Fibroblast of lung (primary cell): ENCODE data around the gene VPS35. TPM values are rescaled to one million over a fixed set of nuclear protein-coding genes. Genes with fewer than 3 reads are reported as not detected.

ENCODE experiments used
- DNase-seq, 2 donors: peaks; one replicate each; pipeline versions ENCODE4 v3.0.0 to v3.0.0-alpha.2; 2010; ENCODE audit warnings: low read depth in 2 of 2
- H2AFZ ChIP-seq: 2 replicates; pipeline ENCODE4 v1.5.1; 2012; ENCODE audit warnings: low read length, control low read depth, inconsistent platforms
- H3K27ac ChIP-seq: 2 replicates; pipeline ENCODE4 v1.5.1; 2011; ENCODE audit warnings: low read length, control low read depth; ENCODE audit not compliant: insufficient read depth
- H3K27me3 ChIP-seq: 2 replicates; pipeline ENCODE4 v1.5.1; 2011; ENCODE audit warnings: mild to moderate bottlenecking, low read length; ENCODE audit not compliant: control insufficient read depth, insufficient read depth
- H3K36me3 ChIP-seq: 2 replicates; pipeline ENCODE4 v1.5.1; 2011; ENCODE audit warnings: low read length; ENCODE audit not compliant: control insufficient read depth, insufficient read depth
- H3K4me1 ChIP-seq: 2 replicates; pipeline ENCODE4 v1.5.1; 2011; ENCODE audit warnings: low read length; ENCODE audit not compliant: control insufficient read depth, insufficient read depth; ENCODE audit errors: extremely low read depth
- H3K4me2 ChIP-seq: 2 replicates; pipeline ENCODE4 v1.5.1; 2011; ENCODE audit warnings: low read length, control low read depth; ENCODE audit not compliant: insufficient read depth; ENCODE audit errors: extremely low read depth
- H3K4me3 ChIP-seq, 4 experiments: fragments of 200-600 bp in 1 of 4; sonication (generic) in 1 of 4; replicated peaks in 1 of 4; 2 replicates each; pipeline ENCODE4 v1.5.1; 2011 to 2016; ENCODE audit warnings: low read length in 4 of 4, low read depth in 3 of 4, mild to moderate bottlenecking in 3 of 4, control low read depth in 2 of 4, inconsistent platforms in 1 of 4, mixed read lengths in 1 of 4; ENCODE audit not compliant: insufficient read depth in 1 of 4; ENCODE audit errors: control extremely low read depth in 1 of 4
- H3K79me2 ChIP-seq: 2 replicates; pipeline ENCODE4 v1.5.1; 2012; ENCODE audit warnings: mild to moderate bottlenecking, low read length, inconsistent platforms; ENCODE audit not compliant: control insufficient read depth, insufficient read depth
- H3K9ac ChIP-seq: 2 replicates; pipeline ENCODE4 v1.5.1; 2011; ENCODE audit warnings: mild to moderate bottlenecking, low read length, control low read depth; ENCODE audit not compliant: insufficient read depth
- H3K9me3 ChIP-seq: 2 replicates; pipeline ENCODE4 v1.5.1; 2012; ENCODE audit warnings: low read depth, low read length; ENCODE audit not compliant: control insufficient read depth, insufficient read depth
- H4K20me1 ChIP-seq: 2 replicates; pipeline ENCODE4 v1.5.1; 2011; ENCODE audit warnings: low read length; ENCODE audit not compliant: control insufficient read depth, insufficient read depth; ENCODE audit errors: extremely low read depth
- EZH2 ChIP-seq: IDR thresholded peaks from 2 replicates; pipeline ENCODE4 v1.5.1; 2012; ENCODE audit warnings: low read length, control low read depth, mild to moderate bottlenecking; ENCODE audit errors: missing control alignments
- polyA plus RNA-seq, 2 donors: library from polyadenylated mRNA; depleted of rRNA in 1 of 2; stranded (reverse) in 1 of 2; unstranded in 1 of 2; fragments of >200 nt; gene quantifications; 2 replicates each; pipeline ENCODE4 v1.2.1, GENCODE V29; 2011 to 2012; ENCODE audit warnings: missing spikeins in 1 of 2
- total RNA-seq: library from RNA; depleted of rRNA; stranded (reverse); fragments of >200 nt; gene quantifications from 2 replicates; pipeline ENCODE4 v1.2.1, GENCODE V29; 2014
- TF ChIP-seq, protein P1 (sequence below), 2 donors: IDR thresholded peaks in 1 of 2; conservative IDR thresholded peaks in 1 of 2; 1 replicate in 1 of 2; 2 replicates in 1 of 2; pipeline ENCODE4 v1.5.1; 2011 to 2012; ENCODE audit warnings: low read length in 2 of 2, control low read depth in 1 of 2, inconsistent platforms in 1 of 2, low read depth in 1 of 2, mild to moderate bottlenecking in 1 of 2

The VPS35 gene
- total and polyA plus RNA-seq, 2 donors (not counting 1 experiment from before 2014, with no cell fraction given): 77.2 to 92.3 TPM

DNA sequence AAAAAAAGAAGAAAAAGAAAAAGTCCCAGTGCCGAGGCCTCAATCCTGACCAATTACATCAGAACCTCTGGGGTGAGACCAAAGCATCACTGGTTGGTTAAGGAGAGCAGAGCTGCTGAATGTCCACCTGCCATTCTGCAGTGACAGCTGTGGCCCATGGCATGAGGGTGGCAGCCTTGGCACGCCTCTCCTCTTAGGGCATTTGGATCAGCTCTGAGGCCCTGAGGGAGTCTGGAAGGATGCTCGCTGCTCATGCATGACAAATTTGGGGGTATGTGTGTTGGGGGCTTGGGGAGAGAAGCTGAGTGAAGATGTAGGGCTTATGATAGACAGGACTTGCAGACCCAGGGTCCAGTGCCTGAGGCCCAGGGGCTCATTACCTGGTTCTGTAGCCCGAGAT lies 32.9 kb upstream of the VPS35 start:
- TF ChIP-seq EZH2: no peak
- TF ChIP-seq, protein P1, sequence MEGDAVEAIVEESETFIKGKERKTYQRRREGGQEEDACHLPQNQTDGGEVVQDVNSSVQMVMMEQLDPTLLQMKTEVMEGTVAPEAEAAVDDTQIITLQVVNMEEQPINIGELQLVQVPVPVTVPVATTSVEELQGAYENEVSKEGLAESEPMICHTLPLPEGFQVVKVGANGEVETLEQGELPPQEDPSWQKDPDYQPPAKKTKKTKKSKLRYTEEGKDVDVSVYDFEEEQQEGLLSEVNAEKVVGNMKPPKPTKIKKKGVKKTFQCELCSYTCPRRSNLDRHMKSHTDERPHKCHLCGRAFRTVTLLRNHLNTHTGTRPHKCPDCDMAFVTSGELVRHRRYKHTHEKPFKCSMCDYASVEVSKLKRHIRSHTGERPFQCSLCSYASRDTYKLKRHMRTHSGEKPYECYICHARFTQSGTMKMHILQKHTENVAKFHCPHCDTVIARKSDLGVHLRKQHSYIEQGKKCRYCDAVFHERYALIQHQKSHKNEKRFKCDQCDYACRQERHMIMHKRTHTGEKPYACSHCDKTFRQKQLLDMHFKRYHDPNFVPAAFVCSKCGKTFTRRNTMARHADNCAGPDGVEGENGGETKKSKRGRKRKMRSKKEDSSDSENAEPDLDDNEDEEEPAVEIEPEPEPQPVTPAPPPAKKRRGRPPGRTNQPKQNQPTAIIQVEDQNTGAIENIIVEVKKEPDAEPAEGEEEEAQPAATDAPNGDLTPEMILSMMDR (conservative IDR thresholded peaks at IDR 0.05 in 1 of 2, IDR thresholded peaks at IDR 0.05 in 1 of 2; ENCODE audit: low read depth in 1 of 2, low read length in 2 of 2): no peak
- H3K4me1 ChIP-seq: no peaks in the 10 kb centered on the region
- H3K27me3 ChIP-seq: no peaks in the 10 kb centered on the region
- H3K79me2 ChIP-seq: no peaks in the 10 kb centered on the region
- no peaks in the 10 kb centered on the region for H3K36me3 ChIP-seq
- no peaks in the 10 kb centered on the region for H4K20me1 ChIP-seq
- no peak overlapping the region for H3K27ac ChIP-seq
- no peaks in the 10 kb centered on the region for H3K9me3 ChIP-seq
- H3K9ac ChIP-seq: no peak overlapping the region
- no peak overlapping the region for H3K4me3 ChIP-seq
- H3K4me2 ChIP-seq: no peak overlapping the region
- DNase-seq: no peak
- H2AFZ ChIP-seq: no peak overlapping the region

DNA sequence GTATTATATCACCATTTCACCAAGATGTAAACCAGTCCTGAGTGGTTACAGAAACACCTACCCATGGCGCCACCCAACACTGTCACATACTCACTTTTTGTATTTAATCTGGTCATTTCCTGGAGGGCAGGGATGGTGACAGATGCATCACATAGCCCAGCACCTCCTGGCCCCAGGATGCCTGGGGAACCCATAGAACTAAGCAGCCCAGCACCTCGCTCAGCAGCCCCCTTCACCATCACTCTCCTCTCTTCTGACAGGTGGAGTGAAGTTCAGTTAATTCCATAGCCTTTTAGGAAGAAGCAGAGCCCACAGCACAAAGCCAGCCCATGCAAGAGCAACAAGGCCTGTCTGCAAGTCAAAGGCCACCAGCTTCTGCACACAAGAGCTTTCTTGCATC lies 31.6 kb upstream of the VPS35 start:
- H3K27ac ChIP-seq: no peak overlapping the region
- no peak overlapping the region for H3K4me3 ChIP-seq
- H3K79me2 ChIP-seq: no peaks in the 10 kb centered on the region
- no peak overlapping the region for H3K9ac ChIP-seq
- DNase-seq: no peak
- no peaks in the 10 kb centered on the region for H3K9me3 ChIP-seq
- no peaks in the 10 kb centered on the region for H3K36me3 ChIP-seq
- TF ChIP-seq EZH2: no peak
- TF ChIP-seq, protein P1 (conservative IDR thresholded peaks at IDR 0.05 in 1 of 2, IDR thresholded peaks at IDR 0.05 in 1 of 2; ENCODE audit: low read depth in 1 of 2, low read length in 2 of 2): no peak
- H3K4me2 ChIP-seq: no peak overlapping the region
- H3K4me1 ChIP-seq: no peaks in the 10 kb centered on the region
- no peak overlapping the region for H2AFZ ChIP-seq
- H3K27me3 ChIP-seq: no peaks in the 10 kb centered on the region
- H4K20me1 ChIP-seq: no peaks in the 10 kb centered on the region

DNA sequence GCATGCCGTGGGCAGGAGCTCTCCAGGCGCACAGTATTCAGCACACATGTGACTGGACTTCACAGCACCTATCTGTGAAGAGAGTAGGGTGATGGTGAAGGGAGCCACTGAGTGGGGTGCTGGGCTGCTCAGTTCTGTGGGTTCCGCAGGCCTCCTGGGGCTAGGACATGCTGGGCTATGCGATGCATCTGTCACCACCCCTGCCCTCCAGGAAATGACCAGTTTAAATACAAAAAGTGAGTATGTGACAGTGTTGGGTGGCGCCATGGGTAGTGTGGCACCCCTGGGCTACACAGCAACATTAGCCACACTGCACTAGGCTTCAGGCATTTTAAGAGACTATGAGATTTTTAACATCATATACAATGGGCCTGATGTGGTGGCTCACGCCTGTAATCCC lies 30.6 kb upstream of the VPS35 start:
- H3K4me1 ChIP-seq: no peaks in the 10 kb centered on the region
- no peaks in the 10 kb centered on the region for H3K9me3 ChIP-seq
- no peak overlapping the region for H3K4me2 ChIP-seq
- no peak overlapping the region for H3K27ac ChIP-seq
- H4K20me1 ChIP-seq: no peaks in the 10 kb centered on the region
- DNase-seq: no peak
- H3K9ac ChIP-seq: no peak overlapping the region
- no peaks in the 10 kb centered on the region for H3K79me2 ChIP-seq
- no peak overlapping the region for H3K4me3 ChIP-seq
- H2AFZ ChIP-seq: no peak overlapping the region
- TF ChIP-seq EZH2: no peak
- TF ChIP-seq, protein P1 (conservative IDR thresholded peaks at IDR 0.05 in 1 of 2, IDR thresholded peaks at IDR 0.05 in 1 of 2; ENCODE audit: low read depth in 1 of 2, low read length in 2 of 2): no peak
- no peaks in the 10 kb centered on the region for H3K27me3 ChIP-seq
- H3K36me3 ChIP-seq: no peaks in the 10 kb centered on the region
